Left hindlimb (tissue), 1 donor: ENCODE results near the gene RBFOX2.

Source experiments
- DNase-seq: peaks from one replicate; pipeline ENCODE4 v3.0.0-alpha.2; 2018

RBFOX2 gene

DNA sequence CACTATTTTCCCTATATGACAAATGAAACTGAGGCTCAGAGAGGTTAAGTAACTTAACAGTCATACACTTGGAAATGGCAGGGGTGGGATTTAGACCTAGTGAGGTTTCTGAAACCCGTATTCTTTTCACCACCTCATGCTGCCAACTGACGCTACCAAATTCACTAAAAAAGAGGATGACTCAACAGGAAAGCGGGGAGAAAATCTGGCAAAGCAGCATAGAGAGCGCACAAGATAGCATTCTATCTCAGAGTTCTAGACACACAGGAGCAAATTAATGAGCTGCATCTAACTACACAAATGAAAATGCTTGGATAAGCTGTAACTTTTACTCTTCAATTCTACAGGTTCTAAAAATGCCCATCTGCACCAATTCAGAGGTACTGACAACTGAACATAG is 136.4 kb downstream of the RBFOX2 start:
- DNase-seq = no peak

- DNase-seq = no peak
Observed at GRCh38 chr22:35891442-35891841, 137.2 kb downstream of the RBFOX2 start.

DNA sequence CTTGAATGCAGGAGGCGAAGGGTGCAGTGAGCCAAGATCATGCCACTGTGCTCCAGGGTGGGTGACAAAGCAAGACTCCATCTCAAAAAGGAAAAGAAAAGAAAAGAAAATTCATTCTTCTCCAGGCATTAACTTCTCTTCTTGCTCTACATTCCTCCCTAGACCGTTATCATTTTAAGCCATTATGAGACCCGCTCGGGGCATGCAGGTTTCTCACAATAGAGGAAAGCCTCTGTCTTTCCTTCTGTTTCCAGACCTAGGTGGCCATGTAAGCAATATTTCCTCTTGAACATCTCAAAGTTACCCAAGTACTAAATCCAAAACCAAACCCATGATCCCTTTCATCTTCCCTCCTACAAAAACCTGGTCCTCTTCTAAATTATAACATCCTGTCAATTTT is 139.6 kb downstream of the RBFOX2 start:
- DNase-seq = no peak

DNA sequence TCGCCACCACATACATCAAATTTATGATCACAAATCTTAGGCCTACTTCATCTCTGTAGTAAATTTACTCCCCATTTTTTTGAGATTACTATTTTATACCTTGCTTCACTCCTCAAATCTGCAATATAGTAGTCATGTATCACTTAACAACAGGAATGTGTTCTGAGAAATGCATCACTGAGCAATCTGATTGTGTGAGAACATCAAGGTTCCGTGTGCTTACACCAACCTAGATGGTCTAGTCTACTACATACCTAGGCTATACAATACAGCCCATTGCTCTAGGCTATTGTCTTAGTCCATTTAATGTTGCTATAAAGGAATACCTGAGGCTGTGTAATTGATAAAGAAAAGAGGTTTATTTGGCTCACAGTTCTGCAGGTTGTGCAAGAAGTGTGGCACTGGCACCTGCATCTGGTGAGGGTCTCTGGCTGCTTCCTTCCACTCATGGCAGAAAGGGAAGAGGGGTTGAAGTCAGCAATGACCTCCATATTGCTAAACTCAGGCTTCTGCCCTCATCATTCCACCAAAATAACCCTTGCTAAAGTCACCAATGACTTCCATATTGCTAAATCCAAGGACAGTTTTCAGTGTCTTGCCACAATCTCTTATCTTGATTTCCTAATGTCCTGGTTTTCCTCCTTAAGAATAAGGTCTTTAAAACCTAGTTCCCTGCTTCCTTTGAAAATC is 140.3 kb downstream of the RBFOX2 start:
- DNase-seq = no peak

DNA sequence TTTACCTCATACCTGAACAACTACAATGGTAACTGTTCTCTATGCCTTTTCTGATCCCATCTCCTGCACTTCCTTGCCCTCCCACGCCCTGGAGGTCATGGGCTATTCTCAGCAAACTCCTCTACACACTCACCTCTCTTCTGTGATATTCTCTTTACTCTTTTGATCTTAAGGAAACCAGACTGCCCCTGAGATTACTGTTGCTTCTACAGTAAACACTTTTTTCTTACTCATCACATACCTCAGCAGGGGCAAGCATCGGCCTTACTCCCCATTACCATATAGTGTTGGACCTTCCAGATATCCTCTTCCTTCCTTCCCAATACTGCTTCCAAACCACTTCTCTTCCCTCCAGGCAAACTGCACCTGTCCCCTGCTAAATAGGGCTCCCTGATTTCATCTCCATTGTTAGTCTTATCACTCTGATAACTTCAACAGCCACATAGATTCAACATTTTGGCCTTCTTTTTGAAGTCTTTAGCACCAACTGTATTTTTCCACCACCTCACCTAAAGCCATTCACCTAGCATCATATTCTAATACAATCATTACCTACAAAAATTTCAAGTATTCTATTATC is 141.2 kb downstream of the RBFOX2 start:
- no peak for DNase-seq

DNA sequence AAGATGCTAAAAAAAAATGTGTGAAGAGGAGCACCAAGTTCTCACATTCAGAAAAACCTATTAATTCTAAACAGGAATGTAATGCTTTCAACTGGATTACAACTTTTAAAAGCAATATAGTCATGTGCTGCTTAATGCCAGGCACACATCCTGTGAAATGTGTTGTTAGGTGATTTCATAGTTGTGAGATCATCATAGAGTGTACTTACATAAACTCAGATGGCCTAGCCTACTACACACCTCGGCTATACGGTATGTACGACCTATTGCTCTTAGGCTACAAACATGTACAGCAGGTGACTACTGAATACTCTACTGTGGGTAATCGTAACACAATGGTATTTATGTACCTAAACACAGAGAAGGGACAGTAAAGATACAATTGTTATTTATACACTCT is 142.3 kb downstream of the RBFOX2 start:
- DNase-seq = no peak

DNA sequence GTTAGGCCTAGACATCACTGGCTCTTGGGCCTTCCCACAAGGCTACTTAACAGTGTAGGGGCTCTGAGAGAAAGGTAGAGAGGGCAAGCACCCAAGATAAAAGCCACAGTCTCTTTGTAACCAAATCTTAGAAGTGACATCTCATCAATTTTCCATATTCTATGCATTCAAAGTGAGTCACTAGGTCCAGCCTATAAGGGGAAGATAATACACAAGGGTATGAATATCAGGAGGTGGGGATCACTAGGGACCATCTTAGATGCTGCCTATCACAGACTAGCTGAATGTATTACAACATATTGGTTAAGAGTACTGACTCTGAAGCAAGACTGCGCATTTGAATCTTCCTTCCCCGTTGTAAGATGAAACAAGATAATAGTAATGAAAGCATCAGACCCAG is 144.1 kb downstream of the RBFOX2 start:
- no peak for DNase-seq

- no peak for DNase-seq
Observed at GRCh38 chr22:35883031-35883620, 145.5 kb downstream of the RBFOX2 start.

- DNase-seq = no peak
Observed at GRCh38 chr22:35882211-35883030, 146.2 kb downstream of the RBFOX2 start.

DNA sequence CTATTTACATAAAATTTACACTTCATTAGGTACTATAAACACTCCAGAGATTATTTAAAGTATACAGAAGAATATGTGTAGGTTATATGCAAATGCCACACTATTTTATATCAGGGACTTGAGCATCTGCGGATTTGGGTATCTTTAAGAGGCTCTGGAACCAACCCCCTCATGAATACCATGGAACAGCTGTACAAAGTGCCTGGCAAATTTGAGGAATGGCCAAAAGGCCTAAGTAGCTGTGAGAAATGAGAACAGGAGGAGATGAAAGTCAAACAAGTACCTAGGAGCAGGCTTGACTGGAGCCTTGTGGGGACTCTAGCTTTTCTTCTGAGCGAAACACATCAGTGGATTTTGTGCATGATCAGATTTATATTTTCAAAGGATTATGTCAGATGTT is 149.3 kb downstream of the RBFOX2 start:
- DNase-seq = no peak

DNA sequence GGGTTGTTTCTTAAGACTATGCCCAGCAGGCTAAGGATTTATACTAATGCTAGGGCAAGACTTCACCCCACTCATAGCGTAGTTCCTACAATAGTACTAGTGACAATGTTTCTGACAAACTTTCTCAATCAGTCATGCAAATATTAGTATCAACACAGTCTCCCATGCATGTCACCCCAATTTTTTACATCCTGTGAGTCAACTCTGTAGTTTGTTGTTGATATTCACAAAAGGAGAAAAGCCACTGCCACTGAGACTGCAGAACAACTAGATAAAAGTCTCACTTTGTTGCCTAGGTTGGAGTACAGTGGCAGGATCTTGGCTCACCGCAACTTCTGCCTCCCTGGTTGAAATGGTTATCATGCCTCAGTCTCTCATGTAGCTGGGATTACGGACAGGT is 155.2 kb downstream of the RBFOX2 start:
- no peak for DNase-seq

- DNase-seq = no peak
Observed at GRCh38 chr22:35872451-35872850, 156.2 kb downstream of the RBFOX2 start.

GRCh38 chr22:35870517-35871293 is 157.9 kb downstream of the RBFOX2 start:
- no peak for DNase-seq

- no peak for DNase-seq
Observed at GRCh38 chr22:35868938-35869337, 159.7 kb downstream of the RBFOX2 start.

DNA sequence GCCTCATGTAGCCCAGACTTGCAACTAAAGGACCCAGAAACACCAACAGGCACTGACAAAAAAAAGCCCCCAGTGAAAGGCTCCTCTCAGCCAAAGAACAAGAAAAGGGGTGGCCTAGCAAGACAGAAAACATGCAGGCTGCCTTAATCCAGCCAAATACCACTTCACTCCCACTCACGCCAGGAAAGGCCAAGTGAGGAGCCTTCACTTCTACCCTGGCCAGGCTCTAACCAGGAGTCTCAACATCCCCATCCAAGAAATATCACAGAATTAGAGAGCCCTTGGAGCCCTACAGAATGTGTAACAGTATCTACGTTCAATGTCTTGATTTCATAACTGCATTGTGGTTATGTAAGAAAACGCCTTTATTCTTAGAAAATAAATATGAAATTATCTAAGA is 162.0 kb downstream of the RBFOX2 start:
- no peak for DNase-seq

DNA sequence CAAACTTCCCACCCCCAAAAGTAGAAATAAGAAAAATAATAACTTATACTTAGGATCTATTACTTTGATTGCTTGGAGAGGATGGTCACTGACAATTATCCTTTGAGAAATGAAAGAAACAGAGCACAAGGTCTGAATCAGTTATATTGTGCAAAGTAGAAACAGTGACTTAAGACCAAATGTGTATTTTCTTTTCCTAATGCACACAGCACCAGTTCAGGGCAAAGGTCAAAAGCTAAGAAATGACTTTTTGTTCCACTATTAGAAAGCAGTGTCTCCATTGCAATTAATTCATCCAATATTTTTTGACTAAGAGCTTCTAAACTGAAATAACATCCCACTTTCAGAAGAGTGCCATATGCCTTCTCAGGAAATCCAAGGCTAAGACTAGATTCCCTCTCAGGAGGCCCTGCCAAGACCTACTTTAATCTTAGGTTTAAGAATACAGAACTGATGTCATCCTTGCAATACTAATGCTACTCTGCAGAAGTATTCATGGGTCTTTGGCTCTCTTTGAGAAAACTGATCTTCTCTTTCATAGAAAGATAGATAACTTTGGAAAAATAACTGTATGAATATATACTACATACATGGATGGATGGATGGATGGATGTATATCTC is 164.0 kb downstream of the RBFOX2 start:
- no peak for DNase-seq

DNA sequence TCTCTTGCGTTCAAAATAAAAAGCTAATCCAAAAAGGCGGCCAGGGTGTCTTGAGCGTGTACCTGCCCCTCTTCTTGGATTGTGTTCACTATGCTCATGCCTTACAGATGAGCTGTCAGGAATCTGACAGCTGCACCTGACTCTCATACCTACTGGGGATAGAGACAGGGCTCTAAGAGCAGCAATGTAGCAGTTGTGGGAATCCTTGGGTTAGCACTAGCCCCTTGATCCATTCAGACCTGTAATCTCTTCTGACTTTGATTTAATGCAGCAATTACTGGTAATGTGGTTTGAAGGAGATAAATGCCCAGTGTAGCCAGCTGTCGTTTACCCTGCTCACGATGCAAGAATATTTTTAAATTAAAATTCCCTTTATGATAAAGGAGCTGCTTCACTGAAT is 165.2 kb downstream of the RBFOX2 start:
- no peak for DNase-seq

DNA sequence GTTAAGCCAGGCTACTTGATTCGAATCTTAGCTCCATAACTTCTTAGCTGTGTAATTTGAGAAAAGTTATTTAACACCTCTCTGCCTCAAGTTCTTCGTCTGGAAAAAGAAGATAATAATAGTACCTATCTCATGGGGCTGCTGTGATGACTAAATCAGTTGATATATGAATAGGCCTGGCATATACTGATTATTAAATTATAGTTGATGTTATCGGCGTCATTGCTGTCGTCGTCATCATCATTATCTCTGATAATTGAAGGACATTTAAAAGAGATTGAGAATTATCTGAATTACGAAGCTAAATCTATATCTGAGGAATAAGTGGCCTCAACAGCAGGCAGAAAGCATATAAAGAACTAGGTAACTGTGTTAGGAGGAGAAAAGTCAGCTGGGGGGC is 165.9 kb downstream of the RBFOX2 start:
- DNase-seq = no peak

DNA sequence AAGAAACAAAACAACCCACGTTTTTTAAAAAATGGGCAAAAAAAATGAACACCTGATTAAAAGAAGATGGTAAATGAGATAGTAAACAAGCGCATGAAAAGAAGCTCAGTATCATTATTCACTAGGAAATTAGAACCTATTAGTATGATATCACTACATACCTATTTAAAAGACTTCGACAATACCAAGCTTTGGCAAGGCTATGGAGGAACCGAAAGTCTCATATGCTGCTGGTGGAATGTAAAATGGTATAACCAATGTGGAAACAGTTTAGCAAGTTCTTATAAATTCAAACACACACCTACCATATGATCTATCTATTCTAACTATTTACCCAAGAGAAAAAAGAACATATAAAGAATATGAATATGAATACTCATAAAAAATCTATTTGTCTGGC is 167.2 kb downstream of the RBFOX2 start:
- no peak for DNase-seq

DNA sequence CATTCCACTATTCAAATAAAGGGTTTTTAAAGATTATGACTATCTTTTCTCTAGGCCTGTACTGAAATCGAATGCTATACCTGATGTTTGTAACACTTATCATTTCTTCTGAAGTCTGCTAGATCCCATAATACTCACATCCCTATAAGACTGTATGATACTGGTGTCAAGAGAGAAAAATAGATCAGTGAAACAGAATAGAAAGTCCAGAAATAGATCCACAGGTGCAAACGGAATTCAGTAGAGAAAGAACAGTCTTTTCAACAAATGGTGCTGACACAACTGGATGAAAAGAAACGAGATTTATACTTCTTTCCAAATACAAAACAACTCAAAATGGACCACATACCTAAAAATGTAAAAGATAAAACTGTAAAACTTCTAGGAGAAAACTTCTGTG is 167.8 kb downstream of the RBFOX2 start:
- DNase-seq = no peak

DNA sequence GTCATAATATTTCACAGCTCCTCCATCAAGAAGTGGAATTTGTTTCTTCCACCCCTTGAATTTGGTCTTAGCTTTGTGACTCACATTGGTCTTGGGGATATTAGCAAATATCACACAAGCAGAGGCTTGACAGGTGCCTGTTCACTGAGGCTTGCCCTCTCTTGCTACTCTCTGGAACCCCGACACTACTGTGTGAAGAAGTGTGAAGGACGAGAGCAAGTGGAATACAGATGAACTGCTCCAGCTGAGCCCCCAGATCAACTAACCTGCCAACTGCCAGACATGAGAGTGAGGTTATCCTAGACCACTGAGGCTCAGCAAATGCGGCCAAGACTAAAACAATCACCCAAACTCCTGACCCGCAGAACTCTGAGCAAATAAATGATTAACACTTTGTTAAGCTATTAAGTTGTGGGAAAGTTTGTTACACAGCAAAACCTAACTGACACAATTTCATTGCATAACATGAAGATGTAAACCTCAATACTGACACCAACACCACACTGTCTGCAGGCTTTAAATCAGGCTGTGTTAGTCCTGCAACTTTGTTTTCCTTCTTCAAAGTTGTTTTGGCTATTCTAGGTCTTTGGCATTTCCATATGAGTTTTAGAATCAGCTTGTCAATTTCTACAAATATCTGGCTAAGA is 168.4 kb downstream of the RBFOX2 start:
- no peak for DNase-seq

GRCh38 chr22:35854334-35854733 is 174.3 kb downstream of the RBFOX2 start:
- DNase-seq = no peak
